Osteoblast (primary cell): ENCODE measurements around the gene C18orf63. TPM values are rescaled to one million over a fixed set of nuclear protein-coding genes. Genes with fewer than 3 reads are reported as not detected.

Experiments used
- DNase-seq: peaks from one replicate; pipeline ENCODE4 v3.0.0; 2011; ENCODE audit warnings: low spot score, mixed read lengths; ENCODE audit not compliant: insufficient read length; ENCODE audit errors: missing footprints
- H2AFZ ChIP-seq: 2 replicates; pipeline ENCODE4 v1.6.0; 2011; ENCODE audit warnings: mild to moderate bottlenecking, low read length
- H3K27ac ChIP-seq: 2 replicates; pipeline ENCODE4 v1.5.1; 2011; ENCODE audit warnings: mild to moderate bottlenecking, low read depth, low read length, moderate library complexity
- H3K27me3 ChIP-seq: 2 replicates; pipeline ENCODE4 v1.6.0; 2012; ENCODE audit warnings: mild to moderate bottlenecking, control low read depth, inconsistent platforms, low read length, moderate library complexity; ENCODE audit not compliant: insufficient read depth
- H3K36me3 ChIP-seq: 2 replicates; pipeline ENCODE4 v1.5.1; 2011; ENCODE audit warnings: mild to moderate bottlenecking, low read length, control low read depth, moderate library complexity; ENCODE audit not compliant: insufficient read depth
- H3K4me1 ChIP-seq: 2 replicates; pipeline ENCODE4 v1.5.1; 2011; ENCODE audit warnings: mild to moderate bottlenecking, low read length, control low read depth, moderate library complexity; ENCODE audit not compliant: insufficient read depth
- H3K4me2 ChIP-seq: 2 replicates; pipeline ENCODE4 v1.6.0; 2011; ENCODE audit warnings: mild to moderate bottlenecking, low read length; ENCODE audit not compliant: insufficient read depth
- H3K4me3 ChIP-seq: fragments of 200-600 bp; sonication (generic); 3 replicates; pipeline ENCODE4 v1.5.1; 2012; ENCODE audit warnings: mild to moderate bottlenecking, low read length, inconsistent platforms; ENCODE audit not compliant: insufficient read depth
- H3K79me2 ChIP-seq: 2 replicates; pipeline ENCODE4 v1.6.0; 2012; ENCODE audit warnings: mild to moderate bottlenecking, low read length, control low read depth, inconsistent platforms; ENCODE audit not compliant: insufficient read depth
- H3K9me3 ChIP-seq: 2 replicates; pipeline ENCODE4 v1.5.1; 2011; ENCODE audit warnings: low read depth, low read length, control low read depth
- H4K20me1 ChIP-seq: 2 replicates; pipeline ENCODE4 v1.6.0; 2012; ENCODE audit warnings: mild to moderate bottlenecking, low read length, control low read depth; ENCODE audit not compliant: insufficient read depth
- CTCF ChIP-seq: IDR thresholded peaks from 2 replicates; pipeline ENCODE4 v1.5.1; 2011; ENCODE audit warnings: mild to moderate bottlenecking, low read depth, low read length, moderate library complexity; ENCODE audit errors: extremely low read depth
- total RNA-seq: library from RNA; depleted of rRNA; stranded (reverse); fragments of >200 nt; gene quantifications from 2 replicates; pipeline ENCODE4 v1.2.3, GENCODE V29; 2012

The C18orf63 gene
- total RNA-seq, 1 donor = not detected

- no peak overlapping the region for H3K4me2 ChIP-seq
- TF ChIP-seq CTCF = no peak
- H4K20me1 ChIP-seq = no peaks in the 10 kb centered on the region
- H3K36me3 ChIP-seq = no peaks in the 10 kb centered on the region
- H3K79me2 ChIP-seq = no peaks in the 10 kb centered on the region
- no peaks in the 10 kb centered on the region for H3K9me3 ChIP-seq
- no peak overlapping the region for H3K27ac ChIP-seq
- no peak overlapping the region for H2AFZ ChIP-seq
- no peak for DNase-seq
- H3K4me3 ChIP-seq = no peak overlapping the region
- peaks cover 4% of the 10 kb centered on the region for H3K27me3 ChIP-seq
- no peaks in the 10 kb centered on the region for H3K4me1 ChIP-seq
Observed at GRCh38 chr18:74360852-74361655, 45.4 kb downstream of the C18orf63 start.

GRCh38 chr18:74367905-74368304 is 52.3 kb downstream of the C18orf63 start:
- Histone ChIP-seq H3K27ac (no peak overlapping the region), H3K27me3 (peaks cover 6% of the 10 kb centered on the region), H2AFZ (no peak overlapping the region), H3K79me2 (no peaks in the 10 kb centered on the region), H3K4me2 (no peak overlapping the region), H4K20me1 (no peaks in the 10 kb centered on the region), H3K4me1 (no peaks in the 10 kb centered on the region), H3K4me3 (no peak overlapping the region), H3K36me3 (no peaks in the 10 kb centered on the region), H3K9me3 (no peaks in the 10 kb centered on the region)
- no peak for DNase-seq
- TF ChIP-seq CTCF = no peak

GRCh38 chr18:74368901-74369705 is 53.5 kb downstream of the C18orf63 start:
- Histone ChIP-seq H3K4me3 (no peak overlapping the region), H2AFZ (no peak overlapping the region), H3K4me1 (no peaks in the 10 kb centered on the region), H3K27me3 (peaks cover 6% of the 10 kb centered on the region), H3K27ac (no peak overlapping the region), H3K4me2 (no peak overlapping the region), H3K79me2 (no peaks in the 10 kb centered on the region), H4K20me1 (no peaks in the 10 kb centered on the region), H3K36me3 (no peaks in the 10 kb centered on the region), H3K9me3 (no peaks in the 10 kb centered on the region)
- no peak for DNase-seq
- TF ChIP-seq CTCF = no peak

- Histone ChIP-seq H3K27me3 (peaks cover 6% of the 10 kb centered on the region), H3K79me2 (no peaks in the 10 kb centered on the region), H3K4me3 (no peak overlapping the region), H4K20me1 (no peaks in the 10 kb centered on the region), H2AFZ (no peak overlapping the region), H3K4me1 (no peaks in the 10 kb centered on the region), H3K36me3 (no peaks in the 10 kb centered on the region), H3K4me2 (no peak overlapping the region), H3K27ac (no peak overlapping the region), H3K9me3 (no peaks in the 10 kb centered on the region)
- TF ChIP-seq CTCF = no peak
- no peak for DNase-seq
Observed at GRCh38 chr18:74370115-74370514, 54.5 kb downstream of the C18orf63 start.
